LoVo (cell line): ENCODE measurements around the gene GRIFIN.

ENCODE experiments used
- DNase-seq: peaks from one replicate; pipeline ENCODE4 v3.0.0-alpha.2; 2016; ENCODE audit warnings: low spot score

The GRIFIN gene

DNA sequence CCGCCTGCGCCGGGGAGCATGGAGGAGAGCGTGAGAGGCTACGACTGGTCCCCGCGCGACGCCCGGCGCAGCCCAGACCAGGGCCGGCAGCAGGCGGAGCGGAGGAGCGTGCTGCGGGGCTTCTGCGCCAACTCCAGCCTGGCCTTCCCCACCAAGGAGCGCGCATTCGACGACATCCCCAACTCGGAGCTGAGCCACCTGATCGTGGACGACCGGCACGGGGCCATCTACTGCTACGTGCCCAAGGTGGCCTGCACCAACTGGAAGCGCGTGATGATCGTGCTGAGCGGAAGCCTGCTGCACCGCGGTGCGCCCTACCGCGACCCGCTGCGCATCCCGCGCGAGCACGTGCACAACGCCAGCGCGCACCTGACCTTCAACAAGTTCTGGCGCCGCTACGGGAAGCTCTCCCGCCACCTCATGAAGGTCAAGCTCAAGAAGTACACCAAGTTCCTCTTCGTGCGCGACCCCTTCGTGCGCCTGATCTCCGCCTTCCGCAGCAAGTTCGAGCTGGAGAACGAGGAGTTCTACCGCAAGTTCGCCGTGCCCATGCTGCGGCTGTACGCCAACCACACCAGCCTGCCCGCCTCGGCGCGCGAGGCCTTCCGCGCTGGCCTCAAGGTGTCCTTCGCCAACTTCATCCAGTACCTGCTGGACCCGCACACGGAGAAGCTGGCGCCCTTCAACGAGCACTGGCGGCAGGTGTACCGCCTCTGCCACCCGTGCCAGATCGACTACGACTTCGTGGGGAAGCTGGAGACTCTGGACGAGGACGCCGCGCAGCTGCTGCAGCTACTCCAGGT lies 43.1 kb downstream of the GRIFIN start:
- DNase-seq: no peak

DNA sequence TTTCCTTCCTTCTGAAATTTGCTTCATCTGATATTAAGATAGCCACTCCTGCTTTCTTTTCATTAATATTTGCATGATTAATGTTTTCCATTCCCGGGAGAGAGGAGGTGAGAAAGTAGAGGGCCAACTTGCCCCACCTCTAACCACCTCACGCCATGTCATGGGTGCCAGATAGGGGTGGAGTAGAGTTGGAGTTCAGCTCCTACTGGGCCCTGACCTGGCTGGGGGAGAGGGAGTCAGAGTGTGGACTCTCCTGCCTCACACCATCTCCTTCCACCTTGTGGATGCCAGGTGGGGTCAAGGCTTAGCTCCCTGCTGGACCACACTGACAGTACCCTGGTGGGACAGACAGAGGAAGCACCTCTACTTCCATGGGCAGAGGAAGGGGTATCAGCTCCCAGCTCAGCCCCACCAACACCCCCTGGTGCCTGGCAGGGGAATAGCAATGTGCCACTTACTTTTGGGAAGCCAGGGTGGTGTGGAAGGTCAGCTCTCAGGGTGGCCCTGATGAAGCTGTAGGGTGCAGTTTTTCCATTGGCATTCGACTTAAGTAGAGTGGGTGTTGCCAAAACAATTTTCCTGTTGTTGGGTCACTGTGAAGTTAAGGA lies 44.8 kb downstream of the GRIFIN start:
- DNase-seq: peak; percentile 20

DNA sequence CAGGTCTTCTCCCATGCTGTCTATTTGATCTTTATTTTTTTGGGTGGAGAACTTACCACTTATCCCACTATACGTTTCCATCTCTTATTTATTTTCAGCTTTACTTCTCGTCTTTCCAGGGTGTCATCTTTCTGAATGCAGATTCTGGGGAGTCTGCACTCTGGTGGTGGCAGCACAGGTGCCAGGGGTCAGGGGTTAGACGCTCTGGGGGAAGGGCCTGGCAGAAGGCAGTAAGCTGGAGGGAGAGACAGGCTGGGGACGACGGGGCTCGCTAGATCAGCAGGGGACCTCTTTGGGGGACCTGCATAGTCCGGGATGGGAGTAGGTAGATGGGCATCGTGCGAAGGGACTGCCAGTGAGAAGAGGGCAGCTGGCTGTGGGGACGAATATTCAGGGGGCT lies 50.4 kb downstream of the GRIFIN start:
- DNase-seq: no peak
